Upper lobe of left lung (tissue), 6 donors: ENCODE data around the gene ARF5. TPM values are rescaled to one million over a fixed set of nuclear protein-coding genes. Genes with fewer than 3 reads are reported as not detected.

Experiments used
- ATAC-seq, 2 donors: fragments of 200-7000 bp; cut with Tn5 transposase; one replicate each; pipeline ENCODE4 v1.9.1; 2022; ENCODE audit warnings: mild to moderate bottlenecking in 2 of 2, moderate library complexity in 2 of 2; ENCODE audit not compliant: low FRiP score in 2 of 2
- DNase-seq, 2 donors: peaks; one replicate each; pipeline ENCODE4 v3.0.0-alpha.2; 2019 to 2020
- H3K27ac ChIP-seq, 4 donors: fragments of 200-600 bp; sonication (generic); one replicate each; pipeline ENCODE4 v1.5.1; 2016 to 2019
- H3K27me3 ChIP-seq, 4 donors: fragments of 200-600 bp; sonication (generic); one replicate each; pipeline ENCODE4 v1.5.1; 2017 to 2019
- H3K36me3 ChIP-seq, 4 donors: fragments of 200-600 bp; sonication (generic); one replicate each; pipeline ENCODE4 v1.5.1; 2016 to 2019
- H3K4me1 ChIP-seq, 4 donors: fragments of 200-600 bp; sonication (generic); one replicate each; pipeline ENCODE4 v1.5.1; 2018 to 2019
- H3K4me3 ChIP-seq, 4 donors: fragments of 200-600 bp; sonication (generic); one replicate each; pipeline ENCODE4 v1.5.1; 2017 to 2019; ENCODE audit warnings: mild to moderate bottlenecking in 2 of 4, moderate library complexity in 1 of 4
- H3K9me3 ChIP-seq, 4 donors: fragments of 200-600 bp; sonication (generic); one replicate each; pipeline ENCODE4 v1.5.1; 2018 to 2019
- CTCF ChIP-seq, 6 experiments: fragments of 450-650 bp in 4 of 6; fragments of 200-600 bp in 2 of 6; sonication (generic) in 2 of 6; IDR thresholded peaks; one replicate each; pipeline ENCODE4 v1.5.1; 2016 to 2019; ENCODE audit warnings: antibody characterized with exemption in 6 of 6
- EP300 ChIP-seq, 4 donors: sonication (generic); formaldehyde crosslinking; IDR thresholded peaks; one replicate each; pipeline ENCODE4 v1.5.1; 2017; ENCODE audit warnings: antibody characterized with exemption in 4 of 4, control low read depth in 2 of 4
- POLR2A ChIP-seq, 4 donors: fragments of 450-650 bp; IDR thresholded peaks; one replicate each; pipeline ENCODE4 v1.5.1; 2016 to 2017; ENCODE audit warnings: antibody characterized with exemption in 4 of 4, mild to moderate bottlenecking in 2 of 4
- POLR2AphosphoS5 ChIP-seq, 2 donors: sonication (generic); formaldehyde crosslinking; IDR thresholded peaks; one replicate each; pipeline ENCODE4 v1.5.1; 2017; ENCODE audit warnings: antibody characterized with exemption in 2 of 2
- WGBS, 2 donors: methylation state at CpG; one replicate each; pipeline ENCODE4 v1.1.5; 2017 to 2018; 5-methylcytosine and 5-hydroxymethylcytosine counted together
- total RNA-seq, 6 donors: library from RNA; depleted of rRNA in 4 of 6; stranded (reverse); fragments of >200 nt in 4 of 6; gene quantifications; one replicate each; pipeline versions ENCODE4 v1.1.0 to v1.2.1, GENCODE V29; 2016 to 2021
- donor health status: DM: no; HTN: no; CAD: no; lungs with moderate emphysema.
- donor health status: DM: no; HTN: yes; CAD: no; lungs with severe emphysema.

ARF5 gene
- total RNA-seq, 6 donors from 2014 or later = 43.0 to 177 (median 106) TPM

GRCh38 chr7:127600885-127601284 is 12.7 kb downstream of the ARF5 start:
- Histone ChIP-seq H3K27ac (no peak overlapping the region), H3K4me3 (no peak overlapping the region), H3K4me1 (no peaks in the 10 kb centered on the region), H3K36me3 (no peaks in the 10 kb centered on the region), H3K9me3 (no peaks in the 10 kb centered on the region), H3K27me3 (no peaks in the 10 kb centered on the region)
- no peak for TF ChIP-seq POLR2AphosphoS5 (IDR thresholded peaks at IDR 0.05)
- no peak for TF ChIP-seq EP300 (IDR thresholded peaks at IDR 0.05)
- no peak for TF ChIP-seq POLR2A (IDR thresholded peaks at IDR 0.05)
- no peak for TF ChIP-seq CTCF (IDR thresholded peaks at IDR 0.05)
- ATAC-seq (no peak), DNase-seq (no peak)
- WGBS, 2 donors = 68 to 69% methylated on average over 3 of the region's 3 CpGs

GRCh38 chr7:127608446-127608845 is 20.2 kb downstream of the ARF5 start:
- Histone ChIP-seq H3K4me3 (no peak overlapping the region), H3K27me3 (no peaks in the 10 kb centered on the region), H3K4me1 (no peaks in the 10 kb centered on the region), H3K36me3 (no peaks in the 10 kb centered on the region), H3K27ac (no peak overlapping the region), H3K9me3 (peaks cover 0 to 12% (median 0%) of the 10 kb centered on the region in 4 donors)
- TF ChIP-seq CTCF (IDR thresholded peaks at IDR 0.05) = no peak
- DNase-seq (no peak), ATAC-seq (no peak)
- WGBS, 2 donors = 85 to 89% methylated on average over 5 to 6 of the region's 6 CpGs

- ATAC-seq = no peak
- no peak overlapping the region for H3K4me3 ChIP-seq
- peaks cover 0 to 12% (median 0%) of the 10 kb centered on the region in 4 donors for H3K9me3 ChIP-seq
- no peak overlapping the region for H3K27ac ChIP-seq
- 95% methylated on average over 6 of the region's 6 CpGs; no CpG with 5 or more reads in 1 of the 2 donors for WGBS, 2 donors
- peak in 1 of 2 donors; percentile 41 for DNase-seq
- no peaks in the 10 kb centered on the region for H3K36me3 ChIP-seq
- no peaks in the 10 kb centered on the region for H3K27me3 ChIP-seq
- no peak for TF ChIP-seq POLR2AphosphoS5 (IDR thresholded peaks at IDR 0.05)
- TF ChIP-seq EP300 (IDR thresholded peaks at IDR 0.05) = no peak
- TF ChIP-seq CTCF (IDR thresholded peaks at IDR 0.05) = no peak
- no peak for TF ChIP-seq POLR2A (IDR thresholded peaks at IDR 0.05)
- H3K4me1 ChIP-seq = no peaks in the 10 kb centered on the region
These were observed 21.1 kb downstream of the ARF5 start for GRCh38 chr7:127609297-127609696.

GRCh38 chr7:127612263-127612662 is 24.1 kb downstream of the ARF5 start:
- Histone ChIP-seq H3K36me3 (no peaks in the 10 kb centered on the region), H3K27me3 (peaks cover 0 to 5% (median 0%) of the 10 kb centered on the region in 4 donors), H3K4me3 (no peak overlapping the region), H3K27ac (no peak overlapping the region), H3K9me3 (peaks cover 0 to 12% (median 0%) of the 10 kb centered on the region in 4 donors), H3K4me1 (no peaks in the 10 kb centered on the region)
- TF ChIP-seq EP300 (IDR thresholded peaks at IDR 0.05) (no peak), POLR2AphosphoS5 (IDR thresholded peaks at IDR 0.05) (no peak), CTCF (IDR thresholded peaks at IDR 0.05) (no peak), POLR2A (IDR thresholded peaks at IDR 0.05) (no peak)
- ATAC-seq = no peak
- no peak for DNase-seq
- 77 to 93% methylated on average over 1 of the region's 1 CpG for WGBS, 2 donors

GRCh38 chr7:127616724-127617123 is 28.5 kb downstream of the ARF5 start:
- H3K27me3 ChIP-seq = peaks cover 0 to 15% (median 7%) of the 10 kb centered on the region in 4 donors
- WGBS, 2 donors = 81 to 87% methylated on average over 5 of the region's 5 CpGs

More at GRCh38 chr7:127616724-127617123, 28.5 kb downstream of the ARF5 start:
- Histone ChIP-seq H3K4me1 (peaks cover 0 to 6% (median 0%) of the 10 kb centered on the region in 4 donors), H3K9me3 (no peaks in the 10 kb centered on the region), H3K36me3 (no peaks in the 10 kb centered on the region), H3K27ac (no peak overlapping the region), H3K4me3 (no peak overlapping the region)
- no peak for DNase-seq
- TF ChIP-seq CTCF (IDR thresholded peaks at IDR 0.05) (no peak), EP300 (IDR thresholded peaks at IDR 0.05) (no peak), POLR2AphosphoS5 (IDR thresholded peaks at IDR 0.05) (no peak), POLR2A (IDR thresholded peaks at IDR 0.05) (no peak)
- no peak for ATAC-seq
